ENCODE measurements around the gene RBMS1. TPM values are rescaled to one million over a fixed set of nuclear protein-coding genes. Genes with fewer than 3 reads are reported as not detected.
"Not testable (repeated sequence)": the region's sequence is repeated elsewhere in the genome, so short reads cannot be mapped to it uniquely, and the experiment has no call there.

Gene RBMS1
- total RNA-seq, 3 donors from 2014 or later (not counting 1 experiment from before 2014, with no cell fraction given): 111 to 167 (median 132) TPM

DNA sequence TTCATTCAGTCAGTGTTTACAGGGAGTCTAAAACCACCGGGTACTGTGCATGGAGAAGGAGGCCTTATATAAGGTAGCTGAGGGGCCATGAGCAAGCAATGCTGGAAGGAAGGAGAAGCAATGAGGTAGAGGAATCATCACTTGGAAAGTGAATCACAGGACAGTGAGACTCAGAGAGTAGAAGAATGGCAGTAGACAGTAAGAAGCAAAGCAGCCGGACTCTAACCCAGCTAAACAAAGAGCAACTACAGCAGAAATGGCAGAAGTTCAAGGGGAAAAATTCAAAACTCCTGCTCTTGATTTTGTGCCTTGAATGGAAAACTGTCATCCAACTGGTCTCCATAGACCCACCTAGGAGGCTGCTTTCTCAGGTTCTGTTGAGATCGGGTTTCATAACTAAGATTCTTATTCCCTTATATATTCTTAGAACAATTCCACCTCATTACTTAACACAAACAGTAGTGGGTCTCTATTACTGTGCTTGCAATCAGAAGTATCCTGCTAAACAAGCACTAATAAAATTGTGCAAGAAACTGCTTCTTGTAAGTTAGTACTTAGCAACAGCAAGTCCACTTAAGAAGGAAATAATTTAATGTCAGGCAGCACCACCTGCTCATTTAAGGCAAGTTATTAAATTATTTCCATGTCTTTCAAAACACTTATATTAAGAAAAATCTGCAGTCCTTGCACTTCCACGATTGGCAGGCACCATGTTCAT, 68.0 kb downstream of the RBMS1 start:
- intact Hi-C loops (cut with micrococcal nuclease): no loop called here
- no peaks in the 10 kb centered on the region for H3K9me3 ChIP-seq (ENCODE audit: control insufficient read depth, insufficient read depth, low read length)
- H3K4me1 Mint-ChIP-seq: peaks cover 60 to 63% of the 10 kb centered on the region in 2 donors
- no peak for ATAC-seq
- H3K27me3 Mint-ChIP-seq (ENCODE audit: low read depth in 2 of 2): no peaks in the 10 kb centered on the region
- H3K36me3 Mint-ChIP-seq: no peaks in the 10 kb centered on the region
- H3K27me3 ChIP-seq (ENCODE audit: control insufficient read depth, insufficient read depth, low read length): no peaks in the 10 kb centered on the region
- no peak for DNase-seq
- H3K9me3 Mint-ChIP-seq: no peaks in the 10 kb centered on the region
- no peaks in the 10 kb centered on the region for H3K36me3 ChIP-seq (ENCODE audit: control insufficient read depth, insufficient read depth, low read length)
- H3K4me3 ChIP-seq (ENCODE audit: low read length): no peak overlapping the region
- 93% methylated on average over 3 of the region's 4 CpGs for WGBS (ENCODE audit: insufficient coverage)
- peaks cover 8% of the 10 kb centered on the region for H3K4me1 ChIP-seq (ENCODE audit: control insufficient read depth, insufficient read depth, low read length)
- TF ChIP-seq, protein P1, sequence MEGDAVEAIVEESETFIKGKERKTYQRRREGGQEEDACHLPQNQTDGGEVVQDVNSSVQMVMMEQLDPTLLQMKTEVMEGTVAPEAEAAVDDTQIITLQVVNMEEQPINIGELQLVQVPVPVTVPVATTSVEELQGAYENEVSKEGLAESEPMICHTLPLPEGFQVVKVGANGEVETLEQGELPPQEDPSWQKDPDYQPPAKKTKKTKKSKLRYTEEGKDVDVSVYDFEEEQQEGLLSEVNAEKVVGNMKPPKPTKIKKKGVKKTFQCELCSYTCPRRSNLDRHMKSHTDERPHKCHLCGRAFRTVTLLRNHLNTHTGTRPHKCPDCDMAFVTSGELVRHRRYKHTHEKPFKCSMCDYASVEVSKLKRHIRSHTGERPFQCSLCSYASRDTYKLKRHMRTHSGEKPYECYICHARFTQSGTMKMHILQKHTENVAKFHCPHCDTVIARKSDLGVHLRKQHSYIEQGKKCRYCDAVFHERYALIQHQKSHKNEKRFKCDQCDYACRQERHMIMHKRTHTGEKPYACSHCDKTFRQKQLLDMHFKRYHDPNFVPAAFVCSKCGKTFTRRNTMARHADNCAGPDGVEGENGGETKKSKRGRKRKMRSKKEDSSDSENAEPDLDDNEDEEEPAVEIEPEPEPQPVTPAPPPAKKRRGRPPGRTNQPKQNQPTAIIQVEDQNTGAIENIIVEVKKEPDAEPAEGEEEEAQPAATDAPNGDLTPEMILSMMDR (IDR thresholded peaks at IDR 0.05): no peak
- no peak overlapping the region for H3K27ac ChIP-seq (ENCODE audit: low read length)
- H3K27ac Mint-ChIP-seq: peak overlapping the region; percentile 50 to 79
- peak overlapping the region; percentile 9 for H3K4me3 Mint-ChIP-seq

DNA sequence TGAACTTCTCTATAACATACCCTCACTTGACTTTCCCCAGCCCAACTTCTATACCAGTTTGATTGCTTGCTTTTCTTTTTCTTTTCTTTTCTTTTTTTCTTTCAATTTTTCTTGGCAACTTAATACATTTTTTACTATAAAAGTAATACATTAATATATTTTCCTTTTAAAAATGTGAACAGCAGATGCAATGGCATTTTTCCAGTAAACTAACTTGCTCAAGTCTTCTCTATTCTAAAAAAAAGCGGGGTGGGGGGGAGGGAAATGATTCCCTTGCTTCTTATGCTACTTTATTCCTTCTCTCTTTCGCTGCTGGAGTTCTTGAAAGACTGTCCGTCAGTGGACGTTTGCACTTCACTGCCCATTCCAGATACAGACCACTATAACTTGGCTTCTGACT, 70.5 kb downstream of the RBMS1 start:
- Histone ChIP-seq H3K27me3 (ENCODE audit: control insufficient read depth, insufficient read depth, low read length) (no peaks in the 10 kb centered on the region), H3K4me3 (ENCODE audit: low read length) (no peak overlapping the region), H3K36me3 (ENCODE audit: control insufficient read depth, insufficient read depth, low read length) (no peaks in the 10 kb centered on the region), H3K4me1 (ENCODE audit: control insufficient read depth, insufficient read depth, low read length) (peaks cover 5% of the 10 kb centered on the region), H3K9me3 (ENCODE audit: control insufficient read depth, insufficient read depth, low read length) (no peaks in the 10 kb centered on the region), H3K27ac (ENCODE audit: low read length) (no peak overlapping the region)
- no peaks in the 10 kb centered on the region for H3K9me3 Mint-ChIP-seq
- TF ChIP-seq, protein P1 (IDR thresholded peaks at IDR 0.05): no peak
- peak overlapping the region; percentile 37 for H3K4me3 Mint-ChIP-seq
- peaks cover 55% of the 10 kb centered on the region in 2 donors for H3K4me1 Mint-ChIP-seq
- DNase-seq (no peak), ATAC-seq (no peak)
- intact Hi-C loops (cut with micrococcal nuclease): no loop called here
- peak overlapping the region; percentile 37 to 58 for H3K27ac Mint-ChIP-seq
- WGBS (ENCODE audit: insufficient coverage): 98% methylated on average over 3 of the region's 4 CpGs
- no peaks in the 10 kb centered on the region for H3K36me3 Mint-ChIP-seq
- H3K27me3 Mint-ChIP-seq (ENCODE audit: low read depth in 2 of 2): no peaks in the 10 kb centered on the region

DNA sequence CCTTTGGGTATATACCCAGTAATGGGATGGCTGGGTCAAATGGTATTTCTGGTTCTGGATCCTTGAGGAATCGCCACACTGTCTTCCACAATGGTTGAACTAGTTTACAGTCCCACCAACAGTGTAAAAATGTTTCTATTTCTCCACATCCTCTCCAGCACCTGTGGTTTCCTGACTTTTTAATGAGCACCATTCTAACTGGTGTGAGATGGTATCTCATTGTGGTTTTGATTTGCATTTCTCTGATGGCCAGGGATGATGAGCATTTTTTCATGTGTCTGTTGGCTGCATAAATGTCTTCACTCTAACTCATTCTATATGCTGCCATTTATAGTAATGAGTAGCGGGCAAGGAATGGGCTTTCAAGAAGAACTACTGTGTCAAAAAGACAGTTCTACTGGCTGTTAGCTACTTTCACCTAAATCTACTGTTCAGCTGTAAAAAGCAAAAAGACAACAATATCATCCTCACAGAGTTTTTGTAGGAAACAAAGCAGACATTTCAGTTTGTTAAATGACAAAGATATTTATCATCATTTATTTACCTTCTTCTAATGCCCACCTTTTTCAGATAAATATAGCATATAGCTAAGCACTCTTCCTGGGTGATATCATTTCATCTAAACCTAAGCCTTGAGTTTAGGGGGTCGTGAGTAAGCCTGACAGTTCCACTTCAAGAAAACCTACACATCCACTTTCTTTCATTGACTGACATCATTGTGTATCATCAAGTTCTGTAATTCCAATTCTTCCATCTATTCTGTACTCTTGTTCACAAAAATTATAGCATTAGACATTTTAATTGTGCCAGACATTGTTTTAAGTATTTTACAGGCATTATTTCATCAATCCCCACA, 71.7 kb downstream of the RBMS1 start:
- WGBS (ENCODE audit: insufficient coverage): 11% methylated on average over 2 of the region's 3 CpGs
- H3K36me3 ChIP-seq (ENCODE audit: control insufficient read depth, insufficient read depth, low read length); intact Hi-C loops (cut with micrococcal nuclease); H3K9me3 Mint-ChIP-seq; H3K9me3 ChIP-seq (ENCODE audit: control insufficient read depth, insufficient read depth, low read length); H3K36me3 Mint-ChIP-seq; H3K27me3 Mint-ChIP-seq (ENCODE audit: low read depth in 2 of 2); H3K27me3 ChIP-seq (ENCODE audit: control insufficient read depth, insufficient read depth, low read length); H3K27ac ChIP-seq (ENCODE audit: low read length); H3K4me1 ChIP-seq (ENCODE audit: control insufficient read depth, insufficient read depth, low read length); H3K4me3 ChIP-seq (ENCODE audit: low read length): not testable (repeated sequence)
- Mint-ChIP-seq H3K4me1 (peaks cover 47 to 52% of the 10 kb centered on the region in 2 donors), H3K27ac (peak overlapping the region; percentile 37 to 58), H3K4me3 (peak overlapping the region; percentile 28)
- peak; percentile 41 to 60 (median 49) for ATAC-seq
- peak in 1 of 2 donors; percentile 39 for DNase-seq

DNA sequence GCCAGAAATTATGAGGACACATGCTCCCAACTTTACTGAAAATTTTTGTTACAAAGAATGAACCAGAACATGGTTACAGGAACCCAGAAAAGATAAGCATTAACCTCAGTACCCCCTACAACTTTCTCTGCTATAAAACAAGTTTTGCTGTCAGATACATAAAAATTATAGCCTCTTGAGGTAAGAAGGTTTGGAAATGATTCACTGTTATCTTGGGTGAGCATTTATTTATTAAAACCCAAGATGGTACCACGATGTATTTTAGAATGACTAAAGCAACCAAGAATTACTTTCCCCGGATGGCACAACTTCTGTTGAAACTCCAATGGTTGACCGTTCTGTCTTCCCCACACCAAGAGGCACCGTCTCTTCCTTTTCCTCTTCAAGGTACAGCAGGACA, 72.9 kb downstream of the RBMS1 start:
- TF ChIP-seq, protein P1 (IDR thresholded peaks at IDR 0.05): no peak
- no peak overlapping the region for H3K4me3 Mint-ChIP-seq
- Histone ChIP-seq H3K36me3 (ENCODE audit: control insufficient read depth, insufficient read depth, low read length) (no peaks in the 10 kb centered on the region), H3K27ac (ENCODE audit: low read length) (no peak overlapping the region), H3K4me1 (ENCODE audit: control insufficient read depth, insufficient read depth, low read length) (peaks cover 5% of the 10 kb centered on the region), H3K27me3 (ENCODE audit: control insufficient read depth, insufficient read depth, low read length) (no peaks in the 10 kb centered on the region), H3K9me3 (ENCODE audit: control insufficient read depth, insufficient read depth, low read length) (no peaks in the 10 kb centered on the region), H3K4me3 (ENCODE audit: low read length) (no peak overlapping the region)
- H3K27me3 Mint-ChIP-seq (ENCODE audit: low read depth in 2 of 2): no peaks in the 10 kb centered on the region
- H3K4me1 Mint-ChIP-seq: peaks cover 41 to 42% of the 10 kb centered on the region in 2 donors
- no peaks in the 10 kb centered on the region for H3K9me3 Mint-ChIP-seq
- WGBS (ENCODE audit: insufficient coverage): 96% methylated on average over 4 of the region's 4 CpGs
- ATAC-seq (no peak), DNase-seq (no peak)
- no peak overlapping the region for H3K27ac Mint-ChIP-seq
- intact Hi-C loops (cut with micrococcal nuclease): no loop called here
- no peaks in the 10 kb centered on the region for H3K36me3 Mint-ChIP-seq
